Measurements from ENCODE around the gene PCDHA8.
"Not testable (repeated sequence)": the region's sequence is repeated elsewhere in the genome, so short reads cannot be mapped to it uniquely, and the experiment has no call there.

Gene PCDHA8

DNA sequence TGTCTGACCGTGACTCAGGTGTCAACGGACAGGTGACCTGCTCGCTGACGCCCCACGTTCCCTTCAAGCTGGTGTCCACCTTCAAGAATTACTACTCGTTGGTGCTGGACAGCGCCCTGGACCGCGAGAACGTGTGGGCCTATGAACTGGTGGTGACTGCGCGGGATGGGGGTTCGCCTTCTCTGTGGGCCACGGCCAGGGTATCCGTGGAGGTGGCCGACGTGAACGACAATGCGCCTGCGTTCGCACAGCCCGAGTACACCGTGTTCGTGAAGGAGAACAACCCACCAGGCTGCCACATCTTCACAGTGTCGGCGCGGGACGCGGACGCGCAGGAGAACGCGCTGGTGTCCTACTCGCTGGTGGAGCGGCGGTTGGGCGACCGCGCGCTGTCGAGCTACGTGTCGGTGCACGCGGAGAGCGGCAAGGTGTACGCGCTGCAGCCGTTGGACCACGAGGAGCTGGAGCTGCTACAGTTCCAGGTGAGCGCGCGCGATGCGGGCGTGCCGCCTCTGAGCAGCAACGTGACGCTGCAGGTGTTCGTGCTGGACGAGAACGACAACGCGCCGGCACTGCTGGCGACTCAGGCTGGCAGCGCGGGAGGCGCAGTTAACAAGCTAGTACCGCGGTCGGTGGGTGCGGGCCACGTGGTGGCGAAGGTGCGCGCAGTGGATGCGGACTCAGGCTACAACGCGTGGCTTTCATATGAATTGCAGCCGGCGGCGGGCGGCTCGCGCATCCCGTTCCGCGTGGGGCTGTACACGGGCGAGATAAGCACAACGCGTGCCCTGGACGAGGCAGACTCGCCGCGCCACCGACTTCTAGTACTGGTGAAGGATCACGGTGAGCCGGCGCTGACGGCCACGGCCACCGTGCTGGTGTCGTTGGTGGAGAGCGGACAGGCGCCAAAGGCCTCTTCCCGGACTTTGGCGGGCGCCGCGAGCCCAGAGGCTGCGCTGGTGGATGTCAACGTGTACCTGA lies 29.5 kb downstream of the PCDHA8 start:
- ATAC-seq (replicated peaks; ENCODE audit: extremely low read depth, poor library complexity, severe bottlenecking) (no peak), DNase-seq (ENCODE audit: low spot score in 2 of 2) (no peak)
- Mint-ChIP-seq H3K9me3 (no peaks in the 10 kb centered on the region), H3K4me3 (no peak overlapping the region), H3K4me1 (no peaks in the 10 kb centered on the region), H3K27ac (ENCODE audit: low read depth) (no peak overlapping the region), H3K27me3 (peaks cover 8% of the 10 kb centered on the region), H3K36me3 (ENCODE audit: insufficient read depth) (no peaks in the 10 kb centered on the region)

DNA sequence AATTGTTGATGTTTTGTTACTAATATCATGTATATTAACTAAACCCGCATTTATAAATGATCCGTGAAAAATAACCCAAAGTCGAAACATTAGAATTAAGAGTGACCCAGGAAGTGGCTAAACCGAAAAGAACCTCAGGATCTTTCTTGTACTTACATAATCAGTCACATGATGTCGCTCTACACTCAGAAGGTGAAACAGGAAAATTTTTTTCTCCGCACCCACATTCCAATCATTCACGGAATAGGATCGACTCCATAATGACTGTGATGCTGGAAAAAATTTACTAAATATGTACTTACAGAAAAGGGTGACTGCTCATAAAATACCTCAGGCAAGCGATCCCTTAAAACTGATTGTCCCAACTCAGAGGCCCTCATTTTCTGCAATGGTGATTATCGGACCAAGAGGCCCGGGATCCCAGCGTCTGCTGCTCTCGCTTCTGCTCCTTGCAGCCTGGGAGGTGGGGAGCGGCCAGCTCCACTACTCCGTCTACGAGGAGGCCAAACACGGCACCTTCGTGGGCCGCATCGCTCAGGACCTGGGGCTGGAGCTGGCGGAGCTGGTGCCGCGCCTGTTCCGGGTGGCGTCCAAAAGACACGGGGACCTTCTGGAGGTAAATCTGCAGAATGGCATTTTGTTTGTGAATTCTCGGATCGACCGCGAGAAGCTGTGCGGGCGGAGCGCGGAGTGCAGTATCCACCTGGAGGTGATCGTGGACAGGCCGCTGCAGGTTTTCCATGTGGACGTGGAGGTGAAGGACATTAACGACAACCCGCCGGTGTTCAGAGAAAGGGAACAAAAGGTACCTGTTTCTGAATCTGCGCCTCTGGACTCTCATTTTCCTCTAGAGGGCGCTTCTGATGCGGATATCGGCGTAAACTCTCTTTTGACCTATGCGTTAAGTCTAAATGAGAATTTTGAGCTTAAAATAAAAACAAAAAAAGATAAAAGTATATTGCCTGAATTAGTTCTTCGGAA lies 34.4 kb downstream of the PCDHA8 start, which contains the start of gene PCDHA12:
Gene PCDHA12, plus strand, starts transcription at position 224 of the 981 bp plus-strand sequence. Its CDS starts 165 bp downstream, at position 389.
- H3K27me3 Mint-ChIP-seq, result peaks cover 20% of the 10 kb centered on the region
- no peak within 1 kb of the TSS for H3K27ac Mint-ChIP-seq (ENCODE audit: low read depth)
- H3K36me3 Mint-ChIP-seq (ENCODE audit: insufficient read depth), result no peaks in the 10 kb centered on the region
- H3K4me1 Mint-ChIP-seq, result no peaks in the 10 kb centered on the region
- DNase-seq (ENCODE audit: low spot score in 2 of 2) (no peak), ATAC-seq (replicated peaks; ENCODE audit: extremely low read depth, poor library complexity, severe bottlenecking) (no peak)
- H3K9me3 Mint-ChIP-seq, result peaks cover 6% of the 10 kb centered on the region
- H3K4me3 Mint-ChIP-seq, result no peak within 1 kb of the TSS

DNA sequence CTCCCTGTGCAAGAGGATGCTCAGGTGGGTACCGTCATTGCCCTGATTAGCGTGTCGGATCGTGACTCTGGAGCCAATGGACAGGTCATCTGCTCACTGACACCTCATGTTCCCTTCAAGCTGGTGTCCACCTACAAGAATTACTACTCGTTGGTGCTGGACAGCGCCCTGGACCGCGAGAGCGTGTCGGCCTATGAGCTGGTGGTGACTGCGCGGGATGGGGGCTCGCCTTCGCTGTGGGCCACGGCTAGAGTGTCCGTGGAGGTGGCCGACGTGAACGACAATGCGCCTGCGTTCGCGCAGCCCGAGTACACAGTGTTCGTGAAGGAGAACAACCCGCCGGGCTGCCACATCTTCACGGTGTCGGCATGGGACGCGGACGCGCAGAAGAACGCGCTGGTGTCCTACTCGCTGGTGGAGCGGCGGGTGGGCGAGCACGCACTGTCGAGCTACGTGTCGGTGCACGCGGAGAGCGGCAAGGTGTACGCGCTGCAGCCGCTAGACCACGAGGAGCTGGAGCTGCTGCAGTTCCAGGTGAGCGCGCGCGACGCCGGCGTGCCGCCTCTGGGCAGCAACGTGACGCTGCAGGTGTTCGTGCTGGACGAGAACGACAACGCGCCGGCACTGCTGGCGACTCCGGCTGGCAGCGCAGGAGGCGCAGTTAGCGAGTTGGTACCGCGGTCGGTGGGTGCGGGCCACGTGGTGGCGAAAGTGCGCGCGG lies 35.7 kb downstream of the PCDHA8 start:
- ATAC-seq (replicated peaks; ENCODE audit: extremely low read depth, poor library complexity, severe bottlenecking); H3K4me3 Mint-ChIP-seq; H3K27ac Mint-ChIP-seq (ENCODE audit: low read depth); H3K4me1 Mint-ChIP-seq; DNase-seq (ENCODE audit: low spot score in 2 of 2); H3K9me3 Mint-ChIP-seq; H3K36me3 Mint-ChIP-seq (ENCODE audit: insufficient read depth): not testable (repeated sequence)
- peaks cover 31% of the 10 kb centered on the region for H3K27me3 Mint-ChIP-seq

DNA sequence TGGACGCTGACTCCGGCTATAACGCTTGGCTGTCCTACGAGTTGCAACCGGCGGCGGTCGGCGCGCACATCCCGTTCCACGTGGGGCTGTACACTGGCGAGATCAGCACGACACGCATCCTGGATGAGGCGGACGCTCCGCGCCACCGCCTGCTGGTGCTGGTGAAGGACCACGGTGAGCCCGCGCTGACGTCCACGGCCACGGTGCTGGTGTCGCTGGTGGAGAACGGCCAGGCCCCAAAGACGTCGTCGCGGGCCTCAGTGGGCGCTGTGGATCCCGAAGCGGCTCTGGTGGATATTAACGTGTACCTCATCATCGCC lies 36.2 kb downstream of the PCDHA8 start:
- Mint-ChIP-seq H3K4me1 (no peaks in the 10 kb centered on the region), H3K4me3 (no peak overlapping the region), H3K27me3 (peaks cover 34% of the 10 kb centered on the region), H3K9me3 (peaks cover 6% of the 10 kb centered on the region), H3K36me3 (ENCODE audit: insufficient read depth) (no peaks in the 10 kb centered on the region), H3K27ac (ENCODE audit: low read depth) (no peak overlapping the region)
- DNase-seq (ENCODE audit: low spot score in 2 of 2), result no peak
- ATAC-seq (replicated peaks; ENCODE audit: extremely low read depth, poor library complexity, severe bottlenecking), result no peak

DNA sequence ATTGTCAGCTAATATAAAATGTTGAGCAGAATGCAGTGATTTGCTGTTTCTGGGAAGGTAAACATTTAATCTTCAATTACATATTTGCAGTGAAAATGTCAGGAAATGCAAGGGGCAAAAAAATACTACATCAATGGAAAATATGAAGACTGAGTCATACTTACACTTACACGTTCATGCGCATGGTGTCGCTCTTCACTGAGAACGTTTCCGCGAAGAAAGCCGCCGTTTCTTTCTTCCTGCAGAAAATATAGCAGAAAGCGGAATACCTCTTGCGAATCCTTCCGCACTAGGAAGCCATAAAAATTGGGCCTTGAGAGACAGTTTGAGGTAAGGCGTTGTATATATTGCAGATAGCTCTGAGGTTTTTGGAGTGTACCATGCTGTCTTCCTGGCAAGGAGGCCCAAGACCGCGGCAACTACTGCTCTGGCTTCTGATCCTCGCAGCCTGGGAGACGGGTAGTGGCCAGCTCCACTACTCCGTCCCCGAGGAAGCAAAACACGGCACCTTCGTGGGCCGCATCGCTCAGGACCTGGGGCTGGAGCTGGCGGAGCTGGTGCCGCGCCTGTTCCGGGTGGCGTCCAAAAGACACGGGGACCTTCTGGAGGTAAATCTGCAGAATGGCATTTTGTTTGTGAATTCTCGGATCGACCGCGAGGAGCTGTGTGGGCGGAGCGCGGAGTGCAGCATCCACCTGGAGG lies 41.1 kb downstream of the PCDHA8 start, which contains the start of gene PCDHA13:
Gene PCDHA13, plus strand, starts transcription at position 236 of the 702 bp plus-strand sequence. Its CDS starts 145 bp downstream, at position 381.
- no peak within 1 kb of the TSS for H3K4me3 Mint-ChIP-seq
- DNase-seq (ENCODE audit: low spot score in 2 of 2) (no peak), ATAC-seq (replicated peaks; ENCODE audit: extremely low read depth, poor library complexity, severe bottlenecking) (no peak)
- H3K27me3 Mint-ChIP-seq, result peaks cover 27% of the 10 kb centered on the region
- H3K9me3 Mint-ChIP-seq, result peaks cover 6% of the 10 kb centered on the region
- no peaks in the 10 kb centered on the region for H3K4me1 Mint-ChIP-seq
- H3K27ac Mint-ChIP-seq (ENCODE audit: low read depth), result no peak within 1 kb of the TSS
- H3K36me3 Mint-ChIP-seq (ENCODE audit: insufficient read depth), result no peaks in the 10 kb centered on the region

DNA sequence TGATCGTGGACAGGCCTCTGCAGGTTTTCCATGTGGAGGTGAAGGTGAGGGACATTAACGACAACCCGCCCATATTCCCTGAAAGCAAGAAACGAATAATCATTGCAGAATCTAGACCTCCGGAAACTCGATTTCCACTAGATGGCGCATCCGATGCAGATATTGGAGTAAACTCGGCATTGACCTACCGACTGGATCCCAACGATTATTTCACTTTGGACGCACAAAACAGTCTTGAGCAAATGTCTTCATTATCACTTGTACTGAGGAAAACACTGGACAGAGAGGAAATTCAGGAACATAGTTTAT lies 41.6 kb downstream of the PCDHA8 start:
- no peak for ATAC-seq (replicated peaks; ENCODE audit: extremely low read depth, poor library complexity, severe bottlenecking)
- H3K36me3 Mint-ChIP-seq (ENCODE audit: insufficient read depth), result no peaks in the 10 kb centered on the region
- no peaks in the 10 kb centered on the region for H3K4me1 Mint-ChIP-seq
- no peak for DNase-seq (ENCODE audit: low spot score in 2 of 2)
- peaks cover 32% of the 10 kb centered on the region for H3K27me3 Mint-ChIP-seq
- peaks cover 10% of the 10 kb centered on the region for H3K9me3 Mint-ChIP-seq
- H3K4me3 Mint-ChIP-seq, result no peak overlapping the region
- H3K27ac Mint-ChIP-seq (ENCODE audit: low read depth), result no peak overlapping the region

DNA sequence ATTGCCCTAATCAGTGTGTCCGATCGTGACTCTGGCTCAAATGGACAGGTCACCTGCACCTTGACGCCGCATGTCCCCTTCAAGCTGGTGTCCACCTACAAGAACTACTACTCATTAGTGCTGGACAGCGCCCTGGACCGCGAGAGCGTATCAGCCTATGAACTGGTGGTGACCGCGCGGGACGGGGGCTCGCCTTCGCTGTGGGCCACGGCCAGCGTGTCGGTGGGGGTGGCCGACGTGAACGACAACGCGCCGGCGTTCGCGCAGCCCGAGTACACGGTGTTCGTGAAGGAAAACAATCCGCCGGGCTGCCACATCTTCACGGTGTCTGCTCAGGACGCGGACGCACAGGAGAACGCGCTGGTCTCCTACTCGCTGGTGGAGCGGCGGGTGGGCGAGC lies 42.4 kb downstream of the PCDHA8 start:
- DNase-seq (ENCODE audit: low spot score in 2 of 2), result no peak
- no peak for ATAC-seq (replicated peaks; ENCODE audit: extremely low read depth, poor library complexity, severe bottlenecking)
- Mint-ChIP-seq H3K4me3 (no peak overlapping the region), H3K9me3 (peaks cover 13% of the 10 kb centered on the region), H3K27me3 (peaks cover 40% of the 10 kb centered on the region), H3K27ac (ENCODE audit: low read depth) (no peak overlapping the region), H3K4me1 (no peaks in the 10 kb centered on the region), H3K36me3 (ENCODE audit: insufficient read depth) (no peaks in the 10 kb centered on the region)

DNA sequence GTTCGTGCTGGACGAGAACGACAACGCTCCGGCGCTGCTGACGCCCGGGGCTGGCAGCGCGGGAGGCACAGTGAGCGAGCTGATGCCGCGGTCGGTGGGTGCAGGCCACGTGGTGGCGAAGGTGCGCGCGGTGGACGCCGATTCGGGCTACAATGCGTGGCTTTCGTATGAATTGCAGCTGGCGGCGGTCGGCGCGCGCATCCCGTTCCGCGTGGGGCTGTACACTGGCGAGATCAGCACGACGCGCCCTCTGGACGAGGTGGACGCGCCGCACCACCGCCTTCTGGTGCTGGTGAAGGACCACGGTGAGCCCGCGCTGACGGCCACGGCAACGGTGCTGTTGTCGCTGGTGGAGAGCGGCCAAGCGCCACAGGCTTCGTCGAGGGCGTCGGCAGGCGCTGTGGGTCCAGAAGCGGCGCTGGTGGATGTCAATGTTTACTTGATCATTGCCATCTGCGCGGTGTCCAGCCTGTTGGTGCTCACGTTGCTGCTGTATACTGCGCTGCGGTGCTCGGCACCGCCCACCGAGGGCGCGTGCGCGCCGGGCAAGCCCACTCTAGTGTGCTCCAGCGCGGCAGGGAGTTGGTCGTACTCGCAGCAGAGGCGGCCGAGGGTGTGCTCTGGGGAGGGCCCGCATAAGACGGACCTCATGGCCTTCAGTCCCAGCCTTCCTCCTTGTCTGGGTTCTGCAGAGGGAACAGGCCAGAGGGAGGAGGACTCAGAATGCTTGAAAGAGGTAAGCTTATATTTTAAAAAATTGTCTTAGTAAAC lies 43.1 kb downstream of the PCDHA8 start:
- no peak for DNase-seq (ENCODE audit: low spot score in 2 of 2)
- Mint-ChIP-seq H3K36me3 (ENCODE audit: insufficient read depth) (no peaks in the 10 kb centered on the region), H3K4me1 (no peaks in the 10 kb centered on the region), H3K27ac (ENCODE audit: low read depth) (no peak overlapping the region), H3K27me3 (peaks cover 40% of the 10 kb centered on the region), H3K9me3 (peaks cover 8% of the 10 kb centered on the region), H3K4me3 (no peak overlapping the region)
- ATAC-seq (replicated peaks; ENCODE audit: extremely low read depth, poor library complexity, severe bottlenecking), result no peak
